ENCODE data around the gene LTF.

GRCh38 chr3:46495901-46496456 lies 31.3 kb upstream of the LTF start:
- TF ChIP-seq, protein P1, sequence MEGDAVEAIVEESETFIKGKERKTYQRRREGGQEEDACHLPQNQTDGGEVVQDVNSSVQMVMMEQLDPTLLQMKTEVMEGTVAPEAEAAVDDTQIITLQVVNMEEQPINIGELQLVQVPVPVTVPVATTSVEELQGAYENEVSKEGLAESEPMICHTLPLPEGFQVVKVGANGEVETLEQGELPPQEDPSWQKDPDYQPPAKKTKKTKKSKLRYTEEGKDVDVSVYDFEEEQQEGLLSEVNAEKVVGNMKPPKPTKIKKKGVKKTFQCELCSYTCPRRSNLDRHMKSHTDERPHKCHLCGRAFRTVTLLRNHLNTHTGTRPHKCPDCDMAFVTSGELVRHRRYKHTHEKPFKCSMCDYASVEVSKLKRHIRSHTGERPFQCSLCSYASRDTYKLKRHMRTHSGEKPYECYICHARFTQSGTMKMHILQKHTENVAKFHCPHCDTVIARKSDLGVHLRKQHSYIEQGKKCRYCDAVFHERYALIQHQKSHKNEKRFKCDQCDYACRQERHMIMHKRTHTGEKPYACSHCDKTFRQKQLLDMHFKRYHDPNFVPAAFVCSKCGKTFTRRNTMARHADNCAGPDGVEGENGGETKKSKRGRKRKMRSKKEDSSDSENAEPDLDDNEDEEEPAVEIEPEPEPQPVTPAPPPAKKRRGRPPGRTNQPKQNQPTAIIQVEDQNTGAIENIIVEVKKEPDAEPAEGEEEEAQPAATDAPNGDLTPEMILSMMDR (IDR thresholded peaks at IDR 0.05; ENCODE audit: insufficient read depth, low read depth, low read length), result no peak
- no peak for TF ChIP-seq EZH2 (IDR thresholded peaks at IDR 0.05; ENCODE audit: insufficient read depth, low read length)

Measured in astrocyte (in vitro differentiated cells and primary cell).